ENCODE results near the gene GAPT. TPM values are rescaled to one million over a fixed set of nuclear protein-coding genes. Genes with fewer than 3 reads are reported as not detected.

GAPT gene
- total and polyA plus RNA-seq, 2 donors (not counting 3 experiments of a cell fraction or from before 2014, with no cell fraction given), result not detected

DNA sequence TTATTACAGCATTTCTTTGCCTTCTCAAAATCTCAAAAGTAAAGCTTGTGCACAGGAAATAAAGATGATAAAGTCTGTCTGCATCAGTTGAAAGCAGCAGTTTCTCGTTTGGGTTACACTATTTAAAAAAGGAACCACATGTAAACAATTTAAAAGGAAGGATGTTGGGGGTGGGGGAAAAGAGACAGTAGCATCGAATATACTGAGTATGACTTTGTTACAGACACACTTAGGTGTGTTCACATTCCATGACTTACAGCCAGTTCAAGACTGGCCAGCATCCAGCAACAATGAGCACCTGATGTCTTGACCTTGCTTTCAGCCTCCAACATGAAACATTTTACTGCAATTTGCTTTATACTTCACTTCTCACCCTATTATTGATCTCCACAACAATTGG, 8.7 kb downstream of the GAPT start:
- Histone ChIP-seq H3K4me2 (ENCODE audit: insufficient read depth, low read length) (no peak overlapping the region), H3K4me1 (ENCODE audit: control insufficient read depth, extremely low read depth, insufficient read depth, low read length) (no peaks in the 10 kb centered on the region), H3K9me3 (replicated peaks; ENCODE audit: control insufficient read depth, insufficient read depth, low read length) (no peaks in the 10 kb centered on the region), H3K27ac (ENCODE audit: insufficient read depth, low read depth, low read length) (no peak overlapping the region), H3K27me3 (ENCODE audit: control insufficient read depth in 2 of 2, insufficient read depth in 2 of 2, low read length in 2 of 2) (peaks cover 3% of the 10 kb centered on the region in 2 experiments), H3K4me3 (replicated peaks in 1 of 3; ENCODE audit: insufficient read depth in 1 of 3, low read depth in 1 of 3, low read length in 3 of 3) (no peak overlapping the region), H4K20me1 (replicated peaks; ENCODE audit: control insufficient read depth, extremely low read depth, insufficient read depth, low read length) (no peaks in the 10 kb centered on the region), H3K9me1 (replicated peaks; ENCODE audit: control insufficient read depth, extremely low read depth, insufficient read depth, low read length) (no peaks in the 10 kb centered on the region), H3K36me3 (ENCODE audit: control insufficient read depth in 2 of 2, extremely low read depth in 1 of 2, insufficient read depth in 2 of 2, low read length in 2 of 2) (no peaks in the 10 kb centered on the region), H2AFZ (ENCODE audit: low read depth, low read length) (no peak overlapping the region), H3K79me2 (ENCODE audit: control insufficient read depth, insufficient read depth, low read length) (no peaks in the 10 kb centered on the region), H3K9ac (replicated peaks; ENCODE audit: extremely low read depth, insufficient read depth, low read length) (no peak overlapping the region)
- dilution Hi-C loops (cut with MboI; ENCODE audit: extremely low pct_ligation_motif_present, low sequenced_read_pairs) (no loop called here), intact Hi-C loops (cut with micrococcal nuclease) (no loop called here)
- TF ChIP-seq POLR2A (IDR thresholded peaks at IDR 0.05; ENCODE audit: low read depth, low read length) (no peak), GATA2 (IDR thresholded peaks at IDR 0.05; ENCODE audit: insufficient read depth, insufficient read length, low read depth, low read length) (no peak), JUN (IDR thresholded peaks at IDR 0.05; ENCODE audit: borderline replicate concordance, insufficient read depth, insufficient read length, low read depth) (no peak)
- TF ChIP-seq, protein P1, sequence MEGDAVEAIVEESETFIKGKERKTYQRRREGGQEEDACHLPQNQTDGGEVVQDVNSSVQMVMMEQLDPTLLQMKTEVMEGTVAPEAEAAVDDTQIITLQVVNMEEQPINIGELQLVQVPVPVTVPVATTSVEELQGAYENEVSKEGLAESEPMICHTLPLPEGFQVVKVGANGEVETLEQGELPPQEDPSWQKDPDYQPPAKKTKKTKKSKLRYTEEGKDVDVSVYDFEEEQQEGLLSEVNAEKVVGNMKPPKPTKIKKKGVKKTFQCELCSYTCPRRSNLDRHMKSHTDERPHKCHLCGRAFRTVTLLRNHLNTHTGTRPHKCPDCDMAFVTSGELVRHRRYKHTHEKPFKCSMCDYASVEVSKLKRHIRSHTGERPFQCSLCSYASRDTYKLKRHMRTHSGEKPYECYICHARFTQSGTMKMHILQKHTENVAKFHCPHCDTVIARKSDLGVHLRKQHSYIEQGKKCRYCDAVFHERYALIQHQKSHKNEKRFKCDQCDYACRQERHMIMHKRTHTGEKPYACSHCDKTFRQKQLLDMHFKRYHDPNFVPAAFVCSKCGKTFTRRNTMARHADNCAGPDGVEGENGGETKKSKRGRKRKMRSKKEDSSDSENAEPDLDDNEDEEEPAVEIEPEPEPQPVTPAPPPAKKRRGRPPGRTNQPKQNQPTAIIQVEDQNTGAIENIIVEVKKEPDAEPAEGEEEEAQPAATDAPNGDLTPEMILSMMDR (IDR thresholded peaks at IDR 0.05; ENCODE audit: extremely low read depth in 1 of 2, insufficient read depth in 1 of 2, low read depth in 1 of 2, low read length in 2 of 2), result no peak
- no TSS peak for BruUV-seq (replicated peaks)
- DNase-seq (ENCODE audit: low read depth, low spot score) (no peak), FAIRE-seq (no peak)
- CTCF ChIA-PET, result interaction anchor here (0.9 to 11.9 kb wide), 7 partner anchors 17 to 356 kb away, joined by 3 to 203 read pairs (median 4); no protein-coding TSS in a partner anchor
- POLR2A ChIA-PET, result no interaction called here

DNA sequence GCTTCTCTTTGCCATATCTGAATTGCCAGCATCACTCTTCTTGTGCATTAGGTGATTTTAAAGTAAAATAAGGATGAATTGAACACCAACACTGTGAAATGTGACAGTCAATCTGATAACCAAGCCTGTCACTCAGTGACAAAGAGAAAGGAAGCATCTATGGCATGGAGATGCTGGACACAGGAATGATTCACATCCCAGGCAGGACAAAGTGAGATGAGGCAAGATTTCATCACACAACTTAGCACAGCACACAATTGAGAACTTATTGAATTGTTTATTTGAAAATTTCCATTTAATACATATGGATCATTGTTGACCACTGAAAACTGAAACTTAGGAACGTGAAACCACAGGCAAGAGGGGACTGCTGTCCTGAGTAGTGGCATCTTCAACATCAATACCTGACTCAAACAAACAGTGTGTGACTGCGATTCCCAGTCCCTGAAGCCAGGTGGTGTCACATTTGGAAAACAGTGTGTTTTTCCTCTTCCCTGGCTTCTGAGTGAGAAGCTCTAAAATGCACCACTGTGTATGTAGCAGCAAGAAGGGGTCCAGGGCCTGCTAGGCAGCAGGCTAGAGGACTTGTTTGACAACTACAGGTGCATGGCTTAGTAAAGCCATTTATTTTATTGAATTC, 10.7 kb downstream of the GAPT start:
- no peaks in the 10 kb centered on the region for H3K9me3 ChIP-seq (replicated peaks; ENCODE audit: control insufficient read depth, insufficient read depth, low read length)
- no peak overlapping the region for H3K4me3 ChIP-seq (replicated peaks in 1 of 3; ENCODE audit: insufficient read depth in 1 of 3, low read depth in 1 of 3, low read length in 3 of 3)
- no TSS peak for BruUV-seq (replicated peaks)
- no peak for DNase-seq (ENCODE audit: low read depth, low spot score)
- H2AFZ ChIP-seq (ENCODE audit: low read depth, low read length), result no peak overlapping the region
- dilution Hi-C loops (cut with MboI; ENCODE audit: extremely low pct_ligation_motif_present, low sequenced_read_pairs) (no loop called here), intact Hi-C loops (cut with micrococcal nuclease) (no loop called here)
- H3K4me1 ChIP-seq (ENCODE audit: control insufficient read depth, extremely low read depth, insufficient read depth, low read length), result no peaks in the 10 kb centered on the region
- H3K4me2 ChIP-seq (ENCODE audit: insufficient read depth, low read length), result no peak overlapping the region
- H3K9ac ChIP-seq (replicated peaks; ENCODE audit: extremely low read depth, insufficient read depth, low read length), result no peak overlapping the region
- H3K79me2 ChIP-seq (ENCODE audit: control insufficient read depth, insufficient read depth, low read length), result no peaks in the 10 kb centered on the region
- peaks cover 3% of the 10 kb centered on the region in 2 experiments for H3K27me3 ChIP-seq (ENCODE audit: control insufficient read depth in 2 of 2, insufficient read depth in 2 of 2, low read length in 2 of 2)
- ChIA-PET CTCF (interaction anchor here (0.9 to 11.9 kb wide), 3 partner anchors 9 to 346 kb away, joined by 3 to 203 read pairs (median 4); no protein-coding TSS in a partner anchor), POLR2A (no interaction called here)
- FAIRE-seq, result no peak
- no peak overlapping the region for H3K27ac ChIP-seq (ENCODE audit: insufficient read depth, low read depth, low read length)
- H4K20me1 ChIP-seq (replicated peaks; ENCODE audit: control insufficient read depth, extremely low read depth, insufficient read depth, low read length), result no peaks in the 10 kb centered on the region
- TF ChIP-seq POLR2AphosphoS5 (IDR thresholded peaks at IDR 0.05; ENCODE audit: insufficient read depth, low read depth, low read length) (no peak), GATA2 (IDR thresholded peaks at IDR 0.05; ENCODE audit: insufficient read depth, insufficient read length, low read depth, low read length) (no peak), FOS (IDR thresholded peaks at IDR 0.05; ENCODE audit: borderline replicate concordance, insufficient read depth, low read length) (no peak), JUN (IDR thresholded peaks at IDR 0.05; ENCODE audit: borderline replicate concordance, insufficient read depth, insufficient read length, low read depth) (no peak), MYC (IDR thresholded peaks at IDR 0.05; ENCODE audit: low read depth, low read length) (no peak), EZH2 (IDR thresholded peaks at IDR 0.05; ENCODE audit: borderline replicate concordance, low read depth, low read length, severe bottlenecking) (no peak), POLR2A (IDR thresholded peaks at IDR 0.05; ENCODE audit: low read depth, low read length) (no peak)
- TF ChIP-seq, protein P2, sequence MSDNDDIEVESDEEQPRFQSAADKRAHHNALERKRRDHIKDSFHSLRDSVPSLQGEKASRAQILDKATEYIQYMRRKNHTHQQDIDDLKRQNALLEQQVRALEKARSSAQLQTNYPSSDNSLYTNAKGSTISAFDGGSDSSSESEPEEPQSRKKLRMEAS (IDR thresholded peaks at IDR 0.05; ENCODE audit: insufficient read depth, insufficient read length), result no peak
- TF ChIP-seq, protein P1 (IDR thresholded peaks at IDR 0.05; ENCODE audit: extremely low read depth in 1 of 2, insufficient read depth in 1 of 2, low read depth in 1 of 2, low read length in 2 of 2), result no peak
- no peaks in the 10 kb centered on the region for H3K36me3 ChIP-seq (ENCODE audit: control insufficient read depth in 2 of 2, extremely low read depth in 1 of 2, insufficient read depth in 2 of 2, low read length in 2 of 2)
- no peaks in the 10 kb centered on the region for H3K9me1 ChIP-seq (replicated peaks; ENCODE audit: control insufficient read depth, extremely low read depth, insufficient read depth, low read length)

Measured in endothelial cell of umbilical vein (primary cell).